Type B pancreatic cell (in vitro differentiated cells): ENCODE measurements around the gene DIAPH3. TPM values are rescaled to one million over a fixed set of nuclear protein-coding genes. Genes with fewer than 3 reads are reported as not detected.

Experiments
- DNase-seq: peaks from one replicate; pipeline ENCODE4 v3.0.0; 2021; ENCODE audit warnings: mixed read lengths; ENCODE audit not compliant: unreplicated experiment; ENCODE audit errors: extremely low spot score
- H3K27ac Mint-ChIP-seq: 2 replicates; pipeline ENCODE4 v1.8.0; 2021; ENCODE audit warnings: mild to moderate bottlenecking, mixed read lengths
- H3K27me3 Mint-ChIP-seq: 2 replicates; pipeline ENCODE4 v1.8.0; 2021; ENCODE audit warnings: mixed read lengths
- H3K36me3 Mint-ChIP-seq: 2 replicates; pipeline ENCODE4 v1.8.0; 2021; ENCODE audit warnings: mixed read lengths
- H3K4me1 Mint-ChIP-seq: one replicate; pipeline ENCODE4 v1.8.0; 2021; ENCODE audit warnings: mixed read lengths; ENCODE audit not compliant: unreplicated experiment
- H3K4me3 Mint-ChIP-seq: 2 replicates; pipeline ENCODE4 v1.8.0; 2021; ENCODE audit warnings: mild to moderate bottlenecking, mixed read lengths
- H3K9me3 Mint-ChIP-seq: 2 replicates; pipeline ENCODE4 v1.8.0; 2021; ENCODE audit warnings: mixed read lengths
- total RNA-seq: library from RNA; stranded (reverse); gene quantifications from 2 replicates; pipeline ENCODE4 v1.2.1, GENCODE V29; 2021; ENCODE audit warnings: low replicate concordance
- TF ChIP-seq, protein P1 (sequence below): fragments of 200-600 bp; sonication (generic); conservative IDR thresholded peaks from 2 replicates; pipeline ENCODE4 v1.5.0; 2021; ENCODE audit warnings: antibody characterized with exemption, mild to moderate bottlenecking

The DIAPH3 gene
- total RNA-seq, 1 donor from 2014 or later = 16.9 TPM

DNA sequence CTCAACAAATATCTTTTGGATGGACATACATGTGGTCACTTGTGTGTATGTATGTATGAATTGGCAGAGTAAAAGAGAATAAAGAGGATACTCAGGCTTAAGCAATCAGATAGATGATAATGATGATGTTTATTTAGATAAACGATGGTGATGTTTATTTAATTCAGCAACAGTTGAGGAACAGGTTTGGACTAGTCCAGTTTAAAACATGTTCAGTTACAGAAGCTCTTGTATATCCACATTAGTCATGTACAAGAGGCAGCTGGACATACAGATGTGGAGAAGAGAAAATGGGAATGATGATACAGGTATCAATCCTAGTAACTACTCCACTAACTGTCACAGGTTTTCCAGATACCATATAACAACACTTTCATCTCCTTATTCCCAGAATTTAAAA is 232.1 kb downstream of the DIAPH3 start:
- TF ChIP-seq, protein P1, sequence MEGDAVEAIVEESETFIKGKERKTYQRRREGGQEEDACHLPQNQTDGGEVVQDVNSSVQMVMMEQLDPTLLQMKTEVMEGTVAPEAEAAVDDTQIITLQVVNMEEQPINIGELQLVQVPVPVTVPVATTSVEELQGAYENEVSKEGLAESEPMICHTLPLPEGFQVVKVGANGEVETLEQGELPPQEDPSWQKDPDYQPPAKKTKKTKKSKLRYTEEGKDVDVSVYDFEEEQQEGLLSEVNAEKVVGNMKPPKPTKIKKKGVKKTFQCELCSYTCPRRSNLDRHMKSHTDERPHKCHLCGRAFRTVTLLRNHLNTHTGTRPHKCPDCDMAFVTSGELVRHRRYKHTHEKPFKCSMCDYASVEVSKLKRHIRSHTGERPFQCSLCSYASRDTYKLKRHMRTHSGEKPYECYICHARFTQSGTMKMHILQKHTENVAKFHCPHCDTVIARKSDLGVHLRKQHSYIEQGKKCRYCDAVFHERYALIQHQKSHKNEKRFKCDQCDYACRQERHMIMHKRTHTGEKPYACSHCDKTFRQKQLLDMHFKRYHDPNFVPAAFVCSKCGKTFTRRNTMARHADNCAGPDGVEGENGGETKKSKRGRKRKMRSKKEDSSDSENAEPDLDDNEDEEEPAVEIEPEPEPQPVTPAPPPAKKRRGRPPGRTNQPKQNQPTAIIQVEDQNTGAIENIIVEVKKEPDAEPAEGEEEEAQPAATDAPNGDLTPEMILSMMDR = no peak

DNA sequence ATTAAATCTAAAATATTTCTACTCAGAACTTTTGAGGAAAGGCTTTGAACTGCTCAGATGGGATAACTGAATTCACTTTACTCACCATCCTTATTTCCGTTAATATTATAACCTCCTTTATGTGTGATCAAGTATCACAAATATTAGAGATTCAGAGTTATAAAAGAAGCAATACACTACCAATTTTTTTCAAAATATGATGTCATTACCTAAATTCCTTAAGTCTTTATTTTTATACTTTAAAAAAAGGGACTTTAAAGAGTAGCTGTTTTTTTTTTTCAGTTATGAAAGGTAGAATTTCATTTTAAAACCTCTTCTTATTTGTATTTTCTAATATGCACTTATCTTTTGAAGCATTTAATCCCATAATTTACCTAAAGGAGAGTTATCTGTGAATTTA is 239.5 kb downstream of the DIAPH3 start:
- H3K4me1 Mint-ChIP-seq = no peaks in the 10 kb centered on the region
- peaks cover 15% of the 10 kb centered on the region for H3K36me3 Mint-ChIP-seq
- TF ChIP-seq, protein P1 = no peak
- no peak for DNase-seq
- no peaks in the 10 kb centered on the region for H3K27me3 Mint-ChIP-seq
- H3K4me3 Mint-ChIP-seq = no peak overlapping the region
- no peak overlapping the region for H3K27ac Mint-ChIP-seq
- peaks cover 6% of the 10 kb centered on the region for H3K9me3 Mint-ChIP-seq

More for the DNA sequence above, 232.1 kb downstream of the DIAPH3 start:
- Mint-ChIP-seq H3K36me3 (peaks cover 15% of the 10 kb centered on the region), H3K4me1 (no peaks in the 10 kb centered on the region), H3K27me3 (no peaks in the 10 kb centered on the region), H3K27ac (no peak overlapping the region), H3K4me3 (no peak overlapping the region), H3K9me3 (peaks cover 6% of the 10 kb centered on the region)
- DNase-seq = no peak

DNA sequence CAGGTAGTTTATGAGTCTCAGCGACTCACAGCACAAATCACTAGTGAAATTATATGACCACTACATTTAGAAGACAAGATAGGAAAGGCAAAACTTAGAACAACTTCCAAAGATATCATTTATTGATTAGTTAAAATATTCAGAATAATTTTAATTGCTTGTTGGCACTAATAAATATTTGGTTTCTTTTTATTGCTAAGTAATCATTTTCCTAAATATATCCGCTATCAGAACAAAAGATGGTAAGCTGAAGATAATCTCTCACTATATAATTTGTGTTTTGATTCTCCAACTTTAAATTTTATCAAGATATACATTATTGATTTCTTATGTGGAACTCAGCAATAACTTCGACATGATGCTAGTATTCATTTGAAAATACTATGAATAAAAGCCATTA is 248.5 kb downstream of the DIAPH3 start:
- DNase-seq = no peak
- peaks cover 3% of the 10 kb centered on the region for H3K36me3 Mint-ChIP-seq
- TF ChIP-seq, protein P1 = no peak
- no peaks in the 10 kb centered on the region for H3K4me1 Mint-ChIP-seq
- H3K9me3 Mint-ChIP-seq = no peaks in the 10 kb centered on the region
- no peaks in the 10 kb centered on the region for H3K27me3 Mint-ChIP-seq
- no peak overlapping the region for H3K27ac Mint-ChIP-seq
- no peak overlapping the region for H3K4me3 Mint-ChIP-seq

DNA sequence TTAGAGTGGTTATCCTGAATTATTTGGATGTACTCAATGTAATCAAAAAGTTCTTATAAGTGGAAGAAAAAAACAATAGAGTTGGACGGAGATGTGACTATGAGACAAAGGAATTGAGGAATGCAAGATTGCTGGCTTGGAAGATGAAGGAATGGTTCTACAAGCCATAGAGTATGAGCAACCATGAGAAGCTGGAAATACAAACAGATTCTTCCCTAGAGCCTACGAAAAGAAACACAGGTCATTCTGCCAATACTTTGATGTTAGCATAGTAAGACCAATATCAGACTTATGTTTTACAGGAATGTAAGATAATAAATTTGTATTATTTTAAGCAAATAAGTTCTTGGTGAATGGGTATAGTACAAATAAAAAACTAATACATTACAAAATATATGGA is 249.2 kb downstream of the DIAPH3 start:
- H3K4me3 Mint-ChIP-seq = no peak overlapping the region
- TF ChIP-seq, protein P1 = no peak
- H3K27ac Mint-ChIP-seq = no peak overlapping the region
- no peaks in the 10 kb centered on the region for H3K4me1 Mint-ChIP-seq
- H3K36me3 Mint-ChIP-seq = peaks cover 3% of the 10 kb centered on the region
- no peak for DNase-seq
- H3K9me3 Mint-ChIP-seq = no peaks in the 10 kb centered on the region
- no peaks in the 10 kb centered on the region for H3K27me3 Mint-ChIP-seq

DNA sequence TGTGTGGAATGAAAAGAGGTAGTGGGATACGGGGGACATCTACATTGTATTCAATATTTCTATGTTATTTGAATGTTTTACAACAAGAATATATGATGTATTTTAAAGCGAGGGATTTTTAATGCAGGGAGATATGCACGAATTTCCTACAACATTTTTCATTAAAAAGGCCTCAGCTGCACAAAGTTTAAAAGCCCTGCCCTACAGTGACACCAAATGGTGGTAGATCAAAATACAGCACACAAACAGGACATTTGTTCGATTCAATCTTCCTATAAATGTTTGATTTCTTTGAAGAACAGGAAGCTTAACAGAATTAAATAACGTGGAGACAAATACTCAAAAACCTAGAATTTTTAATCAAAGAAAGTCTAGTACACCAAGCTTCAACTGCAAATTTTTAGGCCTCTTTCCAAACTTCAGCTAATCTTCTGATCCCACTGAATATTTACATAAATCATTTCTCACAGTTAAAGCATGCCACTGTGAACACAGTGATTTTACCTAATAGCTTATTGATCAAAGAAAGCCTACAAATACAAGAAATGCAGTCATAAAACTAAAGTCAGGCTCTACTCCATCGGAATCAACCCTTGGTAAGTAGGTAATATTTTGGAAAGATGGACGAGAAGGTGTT is 257.2 kb downstream of the DIAPH3 start:
- no peak overlapping the region for H3K27ac Mint-ChIP-seq
- DNase-seq = no peak
- H3K27me3 Mint-ChIP-seq = no peaks in the 10 kb centered on the region
- no peaks in the 10 kb centered on the region for H3K9me3 Mint-ChIP-seq
- TF ChIP-seq, protein P1 = peak; percentile 73
- H3K4me3 Mint-ChIP-seq = no peak overlapping the region
- no peaks in the 10 kb centered on the region for H3K36me3 Mint-ChIP-seq
- H3K4me1 Mint-ChIP-seq = peaks cover 7% of the 10 kb centered on the region
